ENCODE results near the gene OIT3. TPM values are rescaled to one million over a fixed set of nuclear protein-coding genes. Genes with fewer than 3 reads are reported as not detected.

The OIT3 gene
- total and polyA plus RNA-seq, 2 of the 8 experiments (the other 6 are each of a cell fraction or from before 2014, with no cell fraction given) = not detected

DNA sequence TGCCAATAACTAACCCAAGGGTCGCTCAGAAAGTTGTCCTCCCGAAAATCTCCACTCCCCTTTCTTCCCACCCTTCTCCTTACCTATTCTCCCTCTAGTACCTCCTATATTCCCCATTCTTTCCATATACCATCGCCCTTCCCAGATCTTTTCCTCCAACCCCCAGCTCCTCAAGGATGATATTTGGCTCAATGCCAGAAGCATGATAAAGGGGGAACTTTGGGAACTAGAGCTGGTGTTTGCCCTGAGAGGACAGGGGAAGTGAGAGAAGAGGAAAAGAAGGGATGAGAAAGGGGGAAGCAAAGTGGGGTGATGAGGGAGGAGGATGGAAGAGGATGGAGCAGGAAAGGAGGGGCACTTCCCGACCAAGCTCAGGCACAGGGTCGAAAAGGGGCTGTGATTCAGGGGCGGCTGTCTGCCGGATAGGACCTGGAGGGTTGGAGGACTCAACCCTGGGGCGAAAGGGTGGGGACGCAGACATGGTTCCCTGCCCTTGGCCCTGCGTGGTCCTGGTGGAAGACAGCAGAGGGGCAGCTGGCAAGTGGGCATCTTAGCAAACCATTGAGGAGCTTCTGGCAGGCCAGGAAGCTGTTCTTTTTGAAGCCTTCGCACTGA is 1.8 kb downstream of the OIT3 start (continued):
- TF ChIP-seq KDM5A (IDR thresholded peaks at IDR 0.05; ENCODE audit: low read length) = no peak

All from H1 (cell line).